ENCODE data around the gene ANAPC5. TPM values are rescaled to one million over a fixed set of nuclear protein-coding genes. Genes with fewer than 3 reads are reported as not detected.
A peak's percentile ranks its signal among the peaks of the same experiment; 100 is the strongest.

ANAPC5 gene
- total RNA-seq (99.9 and 113 TPM in 2 replicates), polyA plus RNA-seq (131 and 149 TPM in 2 replicates), polyA minus RNA-seq (ENCODE audit: low replicate concordance) (132 and 178 TPM in 2 replicates)
- 80.2 and 91.6 TPM in 2 replicates for polyA plus RNA-seq (2012)

GRCh38 chr12:121351820-121352681 is at the start of gene ANAPC5:
ANAPC5 (minus strand) TSS chr12:121352411; CDS start chr12:121352340, 71 bp downstream.
- Histone ChIP-seq H3K36me3 (ENCODE audit: control insufficient read depth, insufficient read depth, low read length) (no peaks in the 10 kb centered on the region), H3K27me3 (ENCODE audit: control insufficient read depth, insufficient read depth, low read length) (no peaks in the 10 kb centered on the region), H2AFZ (ENCODE audit: low read length) (peak within 1 kb of the TSS; percentile 87), H3K4me1 (ENCODE audit: control insufficient read depth, extremely low read depth, insufficient read depth, low read length) (peaks cover 2% of the 10 kb centered on the region), H3K79me2 (ENCODE audit: control insufficient read depth, insufficient read depth, low read length) (peaks cover 30% of the 10 kb centered on the region), H4K20me1 (ENCODE audit: control insufficient read depth, extremely low read depth, insufficient read depth, low read length) (no peaks in the 10 kb centered on the region), H3K4me2 (ENCODE audit: extremely low read depth, insufficient read depth, low read length) (peak within 1 kb of the TSS; percentile 63), H3K9ac (ENCODE audit: insufficient read depth, low read length) (peak within 1 kb of the TSS; percentile 79), H3K9me3 (ENCODE audit: control insufficient read depth, insufficient read depth, low read depth, low read length) (no peaks in the 10 kb centered on the region), H3K4me3 (replicated peaks in 1 of 4; ENCODE audit: control extremely low read depth in 1 of 4, insufficient read depth in 1 of 4, low read depth in 3 of 4, low read length in 4 of 4) (peak within 1 kb of the TSS; percentile 77 to 99 (median 92)), H3K27ac (ENCODE audit: insufficient read depth, low read length) (peak within 1 kb of the TSS; percentile 78)
- DNase-seq (ENCODE audit: low read depth in 2 of 2): peak; percentile 99
- no peak for TF ChIP-seq CTCF (conservative IDR thresholded peaks at IDR 0.05 in 1 of 2, IDR thresholded peaks at IDR 0.05 in 1 of 2; ENCODE audit: low read depth in 1 of 2, low read length in 2 of 2)
- TF ChIP-seq EZH2 (IDR thresholded peaks at IDR 0.05; ENCODE audit: low read length, missing control alignments): no peak

- Histone ChIP-seq H4K20me1 (ENCODE audit: control insufficient read depth, extremely low read depth, insufficient read depth, low read length) (no peaks in the 10 kb centered on the region), H3K9me3 (ENCODE audit: control insufficient read depth, insufficient read depth, low read depth, low read length) (no peaks in the 10 kb centered on the region), H3K4me2 (ENCODE audit: extremely low read depth, insufficient read depth, low read length) (peak overlapping the region; percentile 94), H2AFZ (ENCODE audit: low read length) (peak overlapping the region; percentile 66), H3K9ac (ENCODE audit: insufficient read depth, low read length) (peak overlapping the region; percentile 85), H3K27me3 (ENCODE audit: control insufficient read depth, insufficient read depth, low read length) (no peaks in the 10 kb centered on the region), H3K79me2 (ENCODE audit: control insufficient read depth, insufficient read depth, low read length) (peaks cover 45% of the 10 kb centered on the region), H3K27ac (ENCODE audit: insufficient read depth, low read length) (peak overlapping the region; percentile 91), H3K4me3 (replicated peaks in 1 of 4; ENCODE audit: control extremely low read depth in 1 of 4, insufficient read depth in 1 of 4, low read depth in 3 of 4, low read length in 4 of 4) (peak overlapping the region; percentile 92 to 97 (median 95)), H3K36me3 (ENCODE audit: control insufficient read depth, insufficient read depth, low read length) (peaks cover 3% of the 10 kb centered on the region), H3K4me1 (ENCODE audit: control insufficient read depth, extremely low read depth, insufficient read depth, low read length) (no peaks in the 10 kb centered on the region)
- TF ChIP-seq CTCF (conservative IDR thresholded peaks at IDR 0.05 in 1 of 2, IDR thresholded peaks at IDR 0.05 in 1 of 2; ENCODE audit: low read depth in 1 of 2, low read length in 2 of 2): no peak
- no peak for TF ChIP-seq EZH2 (IDR thresholded peaks at IDR 0.05; ENCODE audit: low read length, missing control alignments)
- DNase-seq (ENCODE audit: low read depth in 2 of 2): peak; percentile 21 to 51
Measured at GRCh38 chr12:121400332-121401139, 48.3 kb upstream of the ANAPC5 start.
